CD4-positive, CD25-positive, alpha-beta regulatory T cell (primary cell): ENCODE results near the gene USP50. TPM values are rescaled to one million over a fixed set of nuclear protein-coding genes. Genes with fewer than 3 reads are reported as not detected.
A peak's percentile ranks its signal among the peaks of the same experiment; 100 is the strongest.
"Not testable (repeated sequence)": the region's sequence is repeated elsewhere in the genome, so short reads cannot be mapped to it uniquely, and the experiment has no call there.

ENCODE experiments used
- ATAC-seq, 2 donors: fragments of 150-1000 bp; cut with Tn5 transposase; one replicate each; pipeline ENCODE4 v1.10.0; 2021; ENCODE audit warnings: low read depth in 2 of 2, moderate number of reproducible peaks in 2 of 2, moderate library complexity in 1 of 2
- DNase-seq, 3 donors: peaks; one replicate each; pipeline versions ENCODE4 v3.0.0 to v3.0.0-alpha.2; 2012 to 2022; ENCODE audit warnings: mixed read lengths in 1 of 3
- H3K27ac ChIP-seq: one replicate; pipeline ENCODE4 v1.7.0; 2013; ENCODE audit warnings: mild to moderate bottlenecking, low read length; ENCODE audit not compliant: insufficient read depth, poor library complexity, severe bottlenecking
- H3K27me3 ChIP-seq: one replicate; pipeline ENCODE4 v1.7.0; 2013; ENCODE audit warnings: low read length; ENCODE audit not compliant: control insufficient read depth, insufficient read depth
- H3K36me3 ChIP-seq: one replicate; pipeline ENCODE4 v1.7.0; 2013; ENCODE audit warnings: mild to moderate bottlenecking, low read length, moderate library complexity; ENCODE audit not compliant: control insufficient read depth, insufficient read depth
- H3K4me1 ChIP-seq: 2 replicates; pipeline ENCODE4 v1.7.0; 2013; ENCODE audit warnings: mild to moderate bottlenecking, low read length; ENCODE audit not compliant: insufficient read depth, control insufficient read depth, poor library complexity, severe bottlenecking
- H3K4me3 ChIP-seq: one replicate; pipeline ENCODE4 v1.7.0; 2013; ENCODE audit warnings: low read depth, mild to moderate bottlenecking, low read length, moderate library complexity
- H3K9me3 ChIP-seq, 2 experiments: 1 replicate in 1 of 2; 2 replicates in 1 of 2; pipeline ENCODE4 v1.7.0; 2013; ENCODE audit warnings: low read length in 2 of 2, mild to moderate bottlenecking in 1 of 2, moderate library complexity in 1 of 2; ENCODE audit not compliant: control insufficient read depth in 2 of 2
- H3K27ac Mint-ChIP-seq, 3 donors: one replicate each; pipeline ENCODE4 v1.8.0; 2020 to 2022; ENCODE audit warnings: mild to moderate bottlenecking in 3 of 3, mixed read lengths in 3 of 3, moderate library complexity in 2 of 3
- H3K27me3 Mint-ChIP-seq: one replicate; pipeline ENCODE4 v1.8.0; 2022; ENCODE audit warnings: mild to moderate bottlenecking, mixed read lengths
- H3K36me3 Mint-ChIP-seq: one replicate; pipeline ENCODE4 v1.8.0; 2020; ENCODE audit warnings: mixed read lengths
- H3K4me1 Mint-ChIP-seq, 4 donors: one replicate each; pipeline ENCODE4 v1.8.0; 2020 to 2022; ENCODE audit warnings: mixed read lengths in 4 of 4, mild to moderate bottlenecking in 1 of 4
- H3K4me3 Mint-ChIP-seq, 4 donors: one replicate each; pipeline ENCODE4 v1.8.0; 2020 to 2022; ENCODE audit warnings: mild to moderate bottlenecking in 4 of 4, mixed read lengths in 4 of 4, moderate library complexity in 3 of 4
- H3K9me3 Mint-ChIP-seq, 7 donors: one replicate each; pipeline ENCODE4 v1.8.0; 2020 to 2022; ENCODE audit warnings: mixed read lengths in 7 of 7, mild to moderate bottlenecking in 3 of 7, moderate library complexity in 2 of 7
- polyA plus RNA-seq, 4 donors: library from polyadenylated mRNA; unstranded; fragments of 300-500 nt; fragmentation: Illumina TruSeq; gene quantifications; one replicate each; pipeline ENCODE4 v1.2.3, GENCODE V29; 2021
- total RNA-seq: library from RNA; stranded (reverse); gene quantifications from one replicate; pipeline ENCODE4 v1.2.3, GENCODE V29; 2022

USP50 gene
- total RNA-seq (not detected), polyA plus RNA-seq (not detected)

- peaks cover 4% of the 10 kb centered on the region for H3K27me3 Mint-ChIP-seq
- H3K36me3 Mint-ChIP-seq, result no peaks in the 10 kb centered on the region
- no peak for DNase-seq
- H3K4me3 Mint-ChIP-seq, result no peak within 1 kb of the TSS
- H3K27ac Mint-ChIP-seq, result no peak within 1 kb of the TSS
- no peaks in the 10 kb centered on the region for H3K9me3 ChIP-seq
- no peak within 1 kb of the TSS for H3K4me3 ChIP-seq
- H3K4me1 ChIP-seq, result no peaks in the 10 kb centered on the region
- no peak for ATAC-seq
- H3K36me3 ChIP-seq, result no peaks in the 10 kb centered on the region
- peaks cover 5% of the 10 kb centered on the region for H3K27me3 ChIP-seq
- no peak within 1 kb of the TSS for H3K27ac ChIP-seq
- H3K4me1 Mint-ChIP-seq, result no peaks in the 10 kb centered on the region
- peaks cover 0 to 3% (median 0%) of the 10 kb centered on the region in 7 donors for H3K9me3 Mint-ChIP-seq
Measured at GRCh38 chr15:50546566-50546965, at the start of gene USP50. USP50 (minus strand) TSS chr15:50546666; CDS start chr15:50546525, 141 bp downstream.

- no peak for ATAC-seq
- Mint-ChIP-seq H3K4me3 (no peak overlapping the region), H3K4me1 (peaks cover 0 to 9% (median 0%) of the 10 kb centered on the region in 4 donors), H3K27ac (no peak overlapping the region), H3K36me3 (peaks cover 30% of the 10 kb centered on the region), H3K27me3 (no peaks in the 10 kb centered on the region), H3K9me3 (no peaks in the 10 kb centered on the region)
- no peaks in the 10 kb centered on the region for H3K4me1 ChIP-seq
- H3K27ac ChIP-seq, result no peak overlapping the region
- H3K36me3 ChIP-seq, result peaks cover 84% of the 10 kb centered on the region
- H3K9me3 ChIP-seq, result no peaks in the 10 kb centered on the region
- no peaks in the 10 kb centered on the region for H3K27me3 ChIP-seq
- DNase-seq, result no peak
- H3K4me3 ChIP-seq, result no peak overlapping the region
Measured at GRCh38 chr15:50594311-50594710, 47.8 kb upstream of the USP50 start.

GRCh38 chr15:50593761-50594160, 47.3 kb upstream of the USP50 start:
- H3K4me3 ChIP-seq, result no peak overlapping the region

GRCh38 chr15:50590288-50590687, 43.8 kb upstream of the USP50 start:
- H3K4me3 Mint-ChIP-seq, result no peak overlapping the region
- H3K27me3 Mint-ChIP-seq, result no peaks in the 10 kb centered on the region
- peaks cover 81% of the 10 kb centered on the region for H3K36me3 ChIP-seq

More at GRCh38 chr15:50593761-50594160, 47.3 kb upstream of the USP50 start:
- Mint-ChIP-seq H3K27me3 (no peaks in the 10 kb centered on the region), H3K4me1 (peaks cover 0 to 9% (median 0%) of the 10 kb centered on the region in 4 donors), H3K27ac (peak overlapping the region; percentile 11 to 76 (median 65)), H3K4me3 (no peak overlapping the region), H3K36me3 (peaks cover 33% of the 10 kb centered on the region), H3K9me3 (no peaks in the 10 kb centered on the region)
- ATAC-seq (no peak), DNase-seq (no peak)
- Histone ChIP-seq H3K36me3 (peaks cover 85% of the 10 kb centered on the region), H3K27me3 (no peaks in the 10 kb centered on the region), H3K4me1 (no peaks in the 10 kb centered on the region), H3K9me3 (no peaks in the 10 kb centered on the region), H3K27ac (no peak overlapping the region)

GRCh38 chr15:50577492-50577891, 31.0 kb upstream of the USP50 start:
- Histone ChIP-seq H3K4me1 (no peaks in the 10 kb centered on the region), H3K9me3 (no peaks in the 10 kb centered on the region), H3K4me3 (no peak overlapping the region), H3K27ac (no peak overlapping the region), H3K27me3 (no peaks in the 10 kb centered on the region), H3K36me3 (peaks cover 88% of the 10 kb centered on the region)
- no peaks in the 10 kb centered on the region for H3K9me3 Mint-ChIP-seq
- peaks cover 0 to 6% (median 4%) of the 10 kb centered on the region in 4 donors for H3K4me1 Mint-ChIP-seq
- H3K4me3 Mint-ChIP-seq, result no peak overlapping the region
- peaks cover 38% of the 10 kb centered on the region for H3K36me3 Mint-ChIP-seq
- no peak for ATAC-seq
- H3K27me3 Mint-ChIP-seq, result no peaks in the 10 kb centered on the region
- no peak for DNase-seq
- H3K27ac Mint-ChIP-seq, result peak overlapping the region in 1 of 3 donors; percentile 14

More at GRCh38 chr15:50590288-50590687, 43.8 kb upstream of the USP50 start:
- Mint-ChIP-seq H3K4me1 (peaks cover 0 to 5% (median 0%) of the 10 kb centered on the region in 4 donors), H3K27ac (no peak overlapping the region), H3K9me3 (no peaks in the 10 kb centered on the region), H3K36me3 (peaks cover 39% of the 10 kb centered on the region)
- H3K27ac ChIP-seq, result no peak overlapping the region
- H3K4me3 ChIP-seq, result no peak overlapping the region
- DNase-seq (no peak), ATAC-seq (no peak)
- no peaks in the 10 kb centered on the region for H3K9me3 ChIP-seq
- no peaks in the 10 kb centered on the region for H3K4me1 ChIP-seq
- H3K27me3 ChIP-seq, result no peaks in the 10 kb centered on the region

GRCh38 chr15:50576166-50576565, 29.7 kb upstream of the USP50 start:
- H3K27ac Mint-ChIP-seq, result peak overlapping the region in 1 of 3 donors; percentile 14
- Histone ChIP-seq H3K4me1 (no peaks in the 10 kb centered on the region), H3K27me3 (no peaks in the 10 kb centered on the region), H3K36me3 (peaks cover 83% of the 10 kb centered on the region), H3K9me3 (no peaks in the 10 kb centered on the region), H3K4me3 (no peak overlapping the region), H3K27ac (no peak overlapping the region)
- no peaks in the 10 kb centered on the region for H3K9me3 Mint-ChIP-seq
- H3K4me1 Mint-ChIP-seq, result peaks cover 0 to 5% (median 3%) of the 10 kb centered on the region in 4 donors
- H3K36me3 Mint-ChIP-seq, result peaks cover 27% of the 10 kb centered on the region
- ATAC-seq, result no peak
- no peak overlapping the region for H3K4me3 Mint-ChIP-seq
- no peaks in the 10 kb centered on the region for H3K27me3 Mint-ChIP-seq
- DNase-seq, result no peak

- H3K4me3 ChIP-seq, H3K4me1 Mint-ChIP-seq, H3K27me3 Mint-ChIP-seq, ATAC-seq, DNase-seq, H3K27ac Mint-ChIP-seq, H3K27ac ChIP-seq, H3K4me3 Mint-ChIP-seq, H3K27me3 ChIP-seq, H3K4me1 ChIP-seq, H3K9me3 ChIP-seq, H3K9me3 Mint-ChIP-seq: not testable (repeated sequence)
- peaks cover 40% of the 10 kb centered on the region for H3K36me3 Mint-ChIP-seq
- peaks cover 83% of the 10 kb centered on the region for H3K36me3 ChIP-seq
Measured at GRCh38 chr15:50573842-50574241, 27.4 kb upstream of the USP50 start.

- Mint-ChIP-seq H3K36me3 (peaks cover 32% of the 10 kb centered on the region), H3K4me3 (no peak overlapping the region), H3K9me3 (no peaks in the 10 kb centered on the region), H3K4me1 (peaks cover 2 to 9% (median 5%) of the 10 kb centered on the region in 4 donors), H3K27me3 (no peaks in the 10 kb centered on the region), H3K27ac (peak overlapping the region in 1 of 3 donors; percentile 58)
- Histone ChIP-seq H3K36me3 (peaks cover 61% of the 10 kb centered on the region), H3K27me3 (no peaks in the 10 kb centered on the region), H3K9me3 (no peaks in the 10 kb centered on the region), H3K27ac (no peak overlapping the region), H3K4me1 (no peaks in the 10 kb centered on the region), H3K4me3 (no peak overlapping the region)
- no peak for ATAC-seq
- no peak for DNase-seq
Measured at GRCh38 chr15:50563756-50564155, 17.3 kb upstream of the USP50 start.
